Kidney (tissue), 14 donors: ENCODE results near the gene TMEM143. TPM values are rescaled to one million over a fixed set of nuclear protein-coding genes. Genes with fewer than 3 reads are reported as not detected.

ENCODE experiments used
- DNase-seq, 5 donors: peaks; one replicate each; pipeline ENCODE4 v3.0.0-alpha.2; 2013 to 2020
- FAIRE-seq: peaks from 2 replicates; lab custom pipeline; 2012; peaks lifted over from hg19 to GRCh38; lab: Jason Lieb, UNC
- H3K27ac ChIP-seq, 2 donors: one replicate each; pipeline ENCODE4 v1.7.0; 2013; ENCODE audit warnings: low read depth in 2 of 2, low read length in 2 of 2, inconsistent platforms in 1 of 2
- H3K27me3 ChIP-seq: one replicate; pipeline ENCODE4 v1.7.1; 2013; ENCODE audit warnings: low read length, inconsistent platforms; ENCODE audit not compliant: control insufficient read depth, insufficient read depth
- H3K36me3 ChIP-seq, 3 donors: one replicate each; pipeline versions ENCODE4 v1.7.0 to v1.7.1; 2013; ENCODE audit warnings: low read length in 3 of 3, control low read depth in 1 of 3, inconsistent platforms in 1 of 3; ENCODE audit not compliant: insufficient read depth in 3 of 3, control insufficient read depth in 2 of 3
- H3K4me1 ChIP-seq, 3 donors: one replicate each; pipeline versions ENCODE4 v1.7.0 to v1.7.1; 2013; ENCODE audit warnings: low read length in 3 of 3, inconsistent platforms in 1 of 3, low read depth in 1 of 3; ENCODE audit not compliant: control insufficient read depth in 2 of 3, insufficient read depth in 2 of 3
- H3K4me3 ChIP-seq, 3 donors: one replicate each; pipeline versions ENCODE4 v1.7.0 to v1.8.1; 2013; ENCODE audit warnings: low read length in 3 of 3, control low read depth in 1 of 3, inconsistent platforms in 1 of 3
- H3K9ac ChIP-seq, 3 donors: one replicate each; pipeline versions ENCODE4 v1.7.0 to v1.7.1; 2013; ENCODE audit warnings: low read length in 3 of 3, control low read depth in 1 of 3, inconsistent platforms in 1 of 3
- H3K9me3 ChIP-seq, 3 donors: one replicate each; pipeline versions ENCODE4 v1.7.0 to v1.7.1; 2013; ENCODE audit warnings: low read length in 3 of 3, control low read depth in 1 of 3, inconsistent platforms in 1 of 3; ENCODE audit not compliant: control insufficient read depth in 2 of 3, insufficient read depth in 1 of 3
- CTCF ChIP-seq: IDR thresholded peaks from 3 replicates; pipeline ENCODE4 v1.5.1; 2012; ENCODE audit warnings: mild to moderate bottlenecking, moderate library complexity, borderline replicate concordance; ENCODE audit not compliant: insufficient read depth; ENCODE audit errors: extremely low read depth
- intact Hi-C: fragments of 100-400 bp; cut with DNase I; formaldehyde crosslinking; loops from one replicate; pipeline ENCODE4 v1.11.1; 2022
- polyA plus RNA-seq: library from polyadenylated mRNA; stranded (reverse); fragments of 350-450 nt; fragmentation: Illumina TruSeq; extraction: RNeasy Lipid Tissue Mini Kit (QIAGEN cat#74804); gene quantifications from one replicate; pipeline ENCODE4 v1.2.3, GENCODE V29; 2014; ENCODE audit warnings: low read depth, low replicate concordance; ENCODE audit not compliant: insufficient read depth
- total RNA-seq: library from RNA; stranded (reverse); fragmentation: NEBNext Ultra II Directional; extraction: Animal tissue kit (Norgen Biotek cat#: 25700); gene quantifications from one replicate; pipeline ENCODE4 v1.2.1, GENCODE V29; 2021
- donor health status: control.
- donor health status: control.
- donor health status: control.
- donor health status: control.
- donor health status: control.
- donor health status: DM: yes; HTN: yes; CAD: no.
- donor health status: Normal renal cell carcinoma (clear cell type).

Gene TMEM143
- total and polyA plus RNA-seq, 2 donors from 2014 or later, result 9.2 to 15.7 TPM

- no peaks in the 10 kb centered on the region for H3K27me3 ChIP-seq
- FAIRE-seq, result no peak
- H3K36me3 ChIP-seq, result no peaks in the 10 kb centered on the region
- H3K9me3 ChIP-seq, result no peaks in the 10 kb centered on the region
- TF ChIP-seq CTCF, result no peak
- H3K9ac ChIP-seq, result peak within 1 kb of the TSS; percentile 44 to 75 (median 55)
- H3K27ac ChIP-seq, result peak within 1 kb of the TSS; percentile 75 to 82
- intact Hi-C loops, result no loop called here
- H3K4me3 ChIP-seq, result peak within 1 kb of the TSS; percentile 64 to 69 (median 64)
- peak; percentile 85 to 95 (median 88) for DNase-seq
- peaks cover 0 to 20% (median 9%) of the 10 kb centered on the region in 3 donors for H3K4me1 ChIP-seq
Measured at GRCh38 chr19:48325265-48325910, 38.4 kb downstream of the TMEM143 start, which contains the start of gene EMP3. Gene EMP3, plus strand, starts transcription at chr19:48325552. Its CDS starts 1,293 bp downstream, at chr19:48326845.

- peaks cover 2 to 21% (median 9%) of the 10 kb centered on the region in 3 donors for H3K4me1 ChIP-seq
- H3K36me3 ChIP-seq, result no peaks in the 10 kb centered on the region
- no peaks in the 10 kb centered on the region for H3K9me3 ChIP-seq
- peak overlapping the region; percentile 67 to 91 (median 87) for H3K9ac ChIP-seq
- peak overlapping the region; percentile 69 to 77 (median 73) for H3K4me3 ChIP-seq
- peak; percentile 23 for TF ChIP-seq CTCF
- no peaks in the 10 kb centered on the region for H3K27me3 ChIP-seq
- DNase-seq (peak; percentile 98 to 100 (median 99)), FAIRE-seq (no peak)
- H3K27ac ChIP-seq, result peak overlapping the region; percentile 98 to 99
- intact Hi-C loops, result no loop called here
Measured at GRCh38 chr19:48321622-48322591, 41.8 kb downstream of the TMEM143 start.

GRCh38 chr19:48321372-48321621 lies 42.4 kb downstream of the TMEM143 start:
- Histone ChIP-seq H3K4me1 (peaks cover 2 to 21% (median 9%) of the 10 kb centered on the region in 3 donors), H3K9me3 (no peaks in the 10 kb centered on the region), H3K9ac (peak overlapping the region; percentile 67 to 89 (median 87)), H3K36me3 (no peaks in the 10 kb centered on the region), H3K4me3 (peak overlapping the region; percentile 69 to 77 (median 73)), H3K27ac (peak overlapping the region; percentile 98 to 99), H3K27me3 (no peaks in the 10 kb centered on the region)
- no peak for FAIRE-seq
- DNase-seq, result peak; percentile 97 to 99 (median 98)
- no peak for TF ChIP-seq CTCF
- intact Hi-C loops, result no loop called here
